Natural killer cell (primary cell): ENCODE measurements around the gene SPATA31C1. TPM values are rescaled to one million over a fixed set of nuclear protein-coding genes. Genes with fewer than 3 reads are reported as not detected.

Experiments used
- ATAC-seq, 3 donors: fragments of 150-1000 bp in 2 of 3; fragments of 200-7000 bp in 1 of 3; cut with Tn5 transposase; 1 replicate in 1 of 3; 2 replicates in 2 of 3; pipeline ENCODE4 v1.10.0; 2021; ENCODE audit warnings: mild to moderate bottlenecking in 2 of 3, moderate library complexity in 2 of 3
- DNase-seq, 2 donors: peaks; one replicate each; pipeline versions ENCODE4 v3.0.0 to v3.0.0-alpha.2; 2013 to 2021; ENCODE audit warnings: mixed read lengths in 1 of 2
- H3K27ac ChIP-seq: one replicate; pipeline ENCODE4 v1.5.1; 2013; ENCODE audit warnings: mild to moderate bottlenecking, low read length
- H3K27me3 ChIP-seq: one replicate; pipeline ENCODE4 v1.6.1; 2013; ENCODE audit warnings: low read length; ENCODE audit not compliant: control insufficient read depth, insufficient read depth
- H3K36me3 ChIP-seq: one replicate; pipeline ENCODE4 v1.6.1; 2013; ENCODE audit warnings: low read length; ENCODE audit not compliant: control insufficient read depth, insufficient read depth
- H3K4me1 ChIP-seq: one replicate; pipeline ENCODE4 v1.6.1; 2013; ENCODE audit warnings: low read length; ENCODE audit not compliant: control insufficient read depth, insufficient read depth
- H3K4me3 ChIP-seq: one replicate; pipeline ENCODE4 v1.5.1; 2013; ENCODE audit warnings: low read length
- H3K9me3 ChIP-seq: one replicate; pipeline ENCODE4 v1.6.1; 2013; ENCODE audit warnings: low read length; ENCODE audit not compliant: control insufficient read depth, insufficient read depth
- H3K27ac Mint-ChIP-seq, 2 donors: one replicate each; pipeline ENCODE4 v1.8.0; 2022; ENCODE audit warnings: mild to moderate bottlenecking in 2 of 2, mixed read lengths in 2 of 2, moderate library complexity in 1 of 2
- H3K27me3 Mint-ChIP-seq, 2 donors: one replicate each; pipeline ENCODE4 v1.8.0; 2022; ENCODE audit warnings: low read depth in 2 of 2, mixed read lengths in 2 of 2
- H3K36me3 Mint-ChIP-seq: one replicate; pipeline ENCODE4 v1.8.0; 2022; ENCODE audit warnings: mixed read lengths
- H3K4me1 Mint-ChIP-seq, 2 donors: one replicate each; pipeline ENCODE4 v1.8.0; 2022; ENCODE audit warnings: mixed read lengths in 2 of 2
- H3K4me3 Mint-ChIP-seq: one replicate; pipeline ENCODE4 v1.8.0; 2022; ENCODE audit warnings: mild to moderate bottlenecking, moderate library complexity, mixed read lengths
- H3K9me3 Mint-ChIP-seq, 2 donors: one replicate each; pipeline ENCODE4 v1.8.0; 2022; ENCODE audit warnings: mixed read lengths in 2 of 2
- WGBS: methylation state at CpG from one replicate; pipeline ENCODE4 v1.1.7; 2013; ENCODE audit warnings: missing lambda C conversion rate; ENCODE audit not compliant: insufficient coverage; 5-methylcytosine and 5-hydroxymethylcytosine counted together
- intact Hi-C: fragments of 100-400 bp; cut with micrococcal nuclease; formaldehyde crosslinking; loops from one replicate; pipeline ENCODE4 v1.14.2; 2022
- total RNA-seq, 4 donors: library from RNA; stranded (reverse); fragments of 120-200 nt in 1 of 4; gene quantifications; one replicate each; pipeline versions ENCODE4 v1.2.3 to v1.2.4, GENCODE V29; 2013 to 2022
- TF ChIP-seq, protein P1 (sequence below): fragments of 200-600 bp; IDR thresholded peaks from one replicate; pipeline ENCODE4 v1.8.0; 2022; ENCODE audit warnings: antibody characterized with exemption

The SPATA31C1 gene
- total RNA-seq, 3 donors from 2014 or later (not counting 1 experiment from before 2014, with no cell fraction given) = not detected

DNA sequence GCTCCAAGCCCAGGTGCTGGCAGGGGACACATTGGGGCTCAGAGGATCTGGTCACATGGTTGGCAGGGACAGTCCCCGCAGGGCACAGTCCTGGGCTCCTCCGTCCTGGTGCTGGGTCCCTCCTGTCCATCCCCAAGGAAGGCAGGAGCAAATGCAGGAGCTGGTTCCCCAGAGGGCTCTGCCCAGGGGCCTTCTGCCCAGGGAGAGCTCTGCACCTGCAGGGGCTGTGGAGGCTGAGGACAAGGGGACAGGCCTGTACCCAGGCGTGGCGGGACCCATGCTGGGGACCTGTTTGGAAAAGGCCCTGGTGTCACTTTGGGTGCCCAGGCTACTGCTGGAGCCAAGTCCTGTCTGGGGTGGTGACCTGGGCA lies 27.9 kb upstream of the SPATA31C1 start:
- no peaks in the 10 kb centered on the region for H3K36me3 ChIP-seq
- WGBS = 91% methylated on average over 4 of the region's 4 CpGs

DNA sequence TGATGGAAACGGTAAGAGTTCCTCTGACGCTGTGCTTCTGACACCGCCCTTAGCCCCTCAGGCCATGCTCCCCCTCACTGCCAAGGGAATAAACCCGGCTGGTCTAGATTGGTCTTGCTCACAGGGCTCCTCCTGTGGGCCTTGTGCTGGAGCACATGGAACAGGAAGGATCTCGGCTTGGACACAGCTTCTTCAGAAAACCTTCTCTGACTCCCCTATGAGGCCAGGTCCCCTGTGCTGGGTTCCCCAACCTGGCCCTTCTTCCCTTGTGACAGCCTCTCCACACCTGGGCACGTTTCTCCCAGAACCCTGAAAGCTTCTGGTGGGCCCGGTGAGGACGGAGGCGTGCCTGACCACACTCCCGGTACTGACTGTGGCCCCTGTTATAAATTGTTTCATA lies 26.9 kb upstream of the SPATA31C1 start:
- no peaks in the 10 kb centered on the region for H3K9me3 Mint-ChIP-seq
- H3K4me1 ChIP-seq = no peaks in the 10 kb centered on the region
- ATAC-seq (no peak), DNase-seq (no peak)
- H3K4me3 Mint-ChIP-seq = no peak overlapping the region
- intact Hi-C loops = no loop called here
- 86% methylated on average over 10 of the region's 10 CpGs for WGBS
- no peaks in the 10 kb centered on the region for H3K36me3 ChIP-seq
- H3K27ac ChIP-seq = no peak overlapping the region
- no peak overlapping the region for H3K4me3 ChIP-seq
- no peaks in the 10 kb centered on the region for H3K27me3 ChIP-seq
- H3K9me3 ChIP-seq = no peaks in the 10 kb centered on the region
- no peak overlapping the region for H3K27ac Mint-ChIP-seq
- no peaks in the 10 kb centered on the region for H3K4me1 Mint-ChIP-seq
- TF ChIP-seq, protein P1, sequence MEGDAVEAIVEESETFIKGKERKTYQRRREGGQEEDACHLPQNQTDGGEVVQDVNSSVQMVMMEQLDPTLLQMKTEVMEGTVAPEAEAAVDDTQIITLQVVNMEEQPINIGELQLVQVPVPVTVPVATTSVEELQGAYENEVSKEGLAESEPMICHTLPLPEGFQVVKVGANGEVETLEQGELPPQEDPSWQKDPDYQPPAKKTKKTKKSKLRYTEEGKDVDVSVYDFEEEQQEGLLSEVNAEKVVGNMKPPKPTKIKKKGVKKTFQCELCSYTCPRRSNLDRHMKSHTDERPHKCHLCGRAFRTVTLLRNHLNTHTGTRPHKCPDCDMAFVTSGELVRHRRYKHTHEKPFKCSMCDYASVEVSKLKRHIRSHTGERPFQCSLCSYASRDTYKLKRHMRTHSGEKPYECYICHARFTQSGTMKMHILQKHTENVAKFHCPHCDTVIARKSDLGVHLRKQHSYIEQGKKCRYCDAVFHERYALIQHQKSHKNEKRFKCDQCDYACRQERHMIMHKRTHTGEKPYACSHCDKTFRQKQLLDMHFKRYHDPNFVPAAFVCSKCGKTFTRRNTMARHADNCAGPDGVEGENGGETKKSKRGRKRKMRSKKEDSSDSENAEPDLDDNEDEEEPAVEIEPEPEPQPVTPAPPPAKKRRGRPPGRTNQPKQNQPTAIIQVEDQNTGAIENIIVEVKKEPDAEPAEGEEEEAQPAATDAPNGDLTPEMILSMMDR = no peak
- H3K27me3 Mint-ChIP-seq = peaks cover 0 to 27% of the 10 kb centered on the region in 2 donors
- H3K36me3 Mint-ChIP-seq = no peaks in the 10 kb centered on the region

More for the DNA sequence above, 27.9 kb upstream of the SPATA31C1 start:
- TF ChIP-seq, protein P1 = no peak
- Histone ChIP-seq H3K27ac (no peak overlapping the region), H3K9me3 (no peaks in the 10 kb centered on the region), H3K4me3 (no peak overlapping the region), H3K27me3 (no peaks in the 10 kb centered on the region), H3K4me1 (no peaks in the 10 kb centered on the region)
- no peak for ATAC-seq
- no peaks in the 10 kb centered on the region for H3K36me3 Mint-ChIP-seq
- intact Hi-C loops = no loop called here
- no peak overlapping the region for H3K27ac Mint-ChIP-seq
- no peak overlapping the region for H3K4me3 Mint-ChIP-seq
- no peaks in the 10 kb centered on the region for H3K4me1 Mint-ChIP-seq
- no peaks in the 10 kb centered on the region for H3K9me3 Mint-ChIP-seq
- no peak for DNase-seq
- H3K27me3 Mint-ChIP-seq = peaks cover 0 to 22% of the 10 kb centered on the region in 2 donors

DNA sequence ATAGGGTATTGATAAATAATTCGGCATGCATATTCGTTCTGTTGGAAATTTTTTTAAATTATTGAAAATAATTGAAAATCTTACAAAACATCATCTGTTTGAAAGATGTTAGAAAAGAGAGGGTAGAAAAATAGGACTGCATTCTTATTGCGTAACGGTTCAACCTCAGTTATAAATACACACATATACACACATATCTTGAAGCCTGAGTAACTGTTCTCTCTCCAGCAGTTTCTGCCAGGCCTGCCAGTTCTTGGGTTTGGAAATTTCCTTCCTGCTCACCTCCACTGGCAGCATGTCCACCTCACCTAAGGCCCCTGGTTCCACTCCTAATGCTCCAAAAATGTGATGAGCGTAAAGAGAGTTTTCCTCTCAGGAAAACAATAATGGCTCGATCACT lies 26.0 kb upstream of the SPATA31C1 start:
- no peaks in the 10 kb centered on the region for H3K27me3 ChIP-seq
- 86% methylated on average over 1 of the region's 6 CpGs for WGBS
- ATAC-seq (no peak), DNase-seq (no peak)
- H3K4me3 ChIP-seq = no peak overlapping the region
- Mint-ChIP-seq H3K27ac (no peak overlapping the region), H3K9me3 (no peaks in the 10 kb centered on the region), H3K27me3 (peaks cover 0 to 32% of the 10 kb centered on the region in 2 donors), H3K4me3 (no peak overlapping the region), H3K4me1 (no peaks in the 10 kb centered on the region), H3K36me3 (no peaks in the 10 kb centered on the region)
- H3K36me3 ChIP-seq = no peaks in the 10 kb centered on the region
- intact Hi-C loops = no loop called here
- H3K9me3 ChIP-seq = no peaks in the 10 kb centered on the region
- H3K4me1 ChIP-seq = no peaks in the 10 kb centered on the region
- no peak overlapping the region for H3K27ac ChIP-seq
- TF ChIP-seq, protein P1 = no peak

- WGBS = 100% methylated on average over 4 of the region's 4 CpGs
- H3K27ac ChIP-seq = no peak overlapping the region
- no peak overlapping the region for H3K4me3 Mint-ChIP-seq
- no peaks in the 10 kb centered on the region for H3K27me3 ChIP-seq
- H3K27ac Mint-ChIP-seq = no peak overlapping the region
- TF ChIP-seq, protein P1 = no peak
- no peaks in the 10 kb centered on the region for H3K36me3 ChIP-seq
- H3K4me3 ChIP-seq = no peak overlapping the region
- intact Hi-C loops = no loop called here
- ATAC-seq (no peak), DNase-seq (no peak)
- H3K9me3 ChIP-seq = peaks cover 2% of the 10 kb centered on the region
- no peaks in the 10 kb centered on the region for H3K36me3 Mint-ChIP-seq
- H3K27me3 Mint-ChIP-seq = peaks cover 0 to 32% of the 10 kb centered on the region in 2 donors
- no peaks in the 10 kb centered on the region for H3K4me1 ChIP-seq
- no peaks in the 10 kb centered on the region for H3K4me1 Mint-ChIP-seq
- peaks cover 0 to 3% of the 10 kb centered on the region in 2 donors for H3K9me3 Mint-ChIP-seq
Observed at GRCh38 chr9:87892956-87893355, 24.8 kb upstream of the SPATA31C1 start.
